HG02884 (cell line): Measurements from ENCODE around the gene KLF13.
A peak's percentile ranks its signal among the peaks of the same experiment; 100 is the strongest.

ENCODE experiments used
- ATAC-seq: cut with Tn5 transposase; IDR thresholded peaks from one replicate; pipeline ENCODE4 v1.9.1; 2021; ENCODE audit warnings: mild to moderate bottlenecking, moderate library complexity; ENCODE audit not compliant: unreplicated experiment

Gene KLF13

DNA sequence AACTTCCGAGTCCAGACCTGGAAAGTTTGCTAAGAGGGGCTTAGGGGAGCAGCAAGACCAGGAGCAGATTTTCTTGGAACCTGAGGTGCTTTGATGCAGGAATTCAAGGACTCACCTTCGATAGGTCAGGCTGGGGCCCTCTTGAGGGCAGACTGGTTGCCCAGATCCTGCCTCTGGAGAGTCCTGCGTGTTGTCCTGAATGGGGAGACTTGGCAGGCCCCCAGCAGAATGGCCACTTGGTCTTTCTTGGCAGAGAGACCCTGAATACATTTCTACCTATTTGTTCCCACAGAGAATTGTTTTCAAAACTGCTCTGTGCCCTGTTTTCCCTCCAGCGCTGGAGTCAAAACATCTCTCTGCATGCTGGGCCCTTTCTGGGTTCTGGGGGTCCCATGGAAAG lies 4.2 kb downstream of the KLF13 start:
- ATAC-seq, result no peak

DNA sequence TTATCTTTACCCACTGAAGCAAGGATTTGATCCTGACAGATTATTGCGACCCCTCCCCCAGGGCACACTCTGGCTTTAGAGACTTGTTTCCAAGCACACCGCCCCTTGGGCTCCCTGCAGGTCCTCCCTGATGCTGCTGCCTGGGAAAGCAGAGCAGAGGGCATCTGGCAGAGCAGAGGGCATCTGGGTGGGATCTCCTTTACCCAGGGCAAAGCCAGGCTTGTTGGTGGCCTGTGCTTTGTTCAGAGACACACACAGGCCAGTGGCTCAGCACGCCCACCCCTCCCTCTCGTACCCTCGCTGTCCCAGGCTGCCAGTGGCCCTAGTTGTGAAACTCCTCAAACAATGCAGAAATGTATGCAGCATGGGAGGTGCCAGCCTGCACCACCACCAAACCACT lies 4.8 kb downstream of the KLF13 start:
- ATAC-seq, result no peak

DNA sequence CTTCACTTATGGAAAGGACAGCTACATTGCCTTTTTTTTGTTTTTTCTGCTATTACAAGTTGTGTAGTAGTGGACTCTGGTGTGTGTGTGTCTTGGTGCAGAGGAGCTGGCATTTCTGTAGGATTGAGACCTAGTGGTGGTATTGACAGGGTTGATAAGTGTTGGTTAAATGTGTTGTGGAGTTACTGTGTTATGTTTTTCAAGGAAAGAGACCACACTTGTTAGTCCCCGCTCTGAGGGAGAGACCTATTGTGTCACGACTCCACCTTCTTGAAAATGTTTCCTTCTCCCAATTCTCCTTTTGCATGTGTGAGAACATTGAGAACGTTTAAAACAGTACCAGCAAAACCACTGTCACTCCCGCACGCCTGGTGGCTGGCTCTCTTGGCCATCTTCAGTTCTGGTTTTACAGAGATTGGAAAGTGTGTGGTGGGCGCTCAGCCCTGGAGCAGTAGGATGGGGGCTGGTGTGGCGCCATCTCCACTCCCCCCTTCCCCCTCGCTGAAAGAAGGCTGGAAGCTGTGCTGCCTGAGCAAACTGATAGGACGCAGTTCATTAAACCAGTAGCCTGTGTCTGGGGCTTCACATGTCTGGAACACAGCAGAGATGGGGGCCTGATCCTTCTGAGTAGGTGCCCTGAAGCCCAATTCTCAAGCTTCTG lies 5.5 kb downstream of the KLF13 start:
- no peak for ATAC-seq

DNA sequence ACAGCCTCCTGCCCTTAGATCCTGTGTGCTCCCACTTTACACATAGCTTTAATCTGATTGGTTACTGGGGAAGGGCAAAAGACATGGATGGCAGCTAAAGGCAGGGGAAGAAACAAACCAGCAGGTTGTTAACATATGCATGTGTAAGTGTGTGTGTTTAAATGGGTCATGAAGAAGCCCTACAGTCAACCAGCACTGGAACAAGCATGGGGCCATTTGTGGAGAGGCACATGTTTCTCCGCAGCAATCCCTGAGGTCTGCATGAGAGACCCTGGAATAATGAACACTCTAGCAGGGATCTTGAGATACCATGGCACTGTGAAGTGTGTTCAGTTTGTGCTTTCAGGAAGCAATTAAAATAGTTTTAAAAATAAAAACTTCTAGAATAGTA lies 6.0 kb downstream of the KLF13 start:
- no peak for ATAC-seq

DNA sequence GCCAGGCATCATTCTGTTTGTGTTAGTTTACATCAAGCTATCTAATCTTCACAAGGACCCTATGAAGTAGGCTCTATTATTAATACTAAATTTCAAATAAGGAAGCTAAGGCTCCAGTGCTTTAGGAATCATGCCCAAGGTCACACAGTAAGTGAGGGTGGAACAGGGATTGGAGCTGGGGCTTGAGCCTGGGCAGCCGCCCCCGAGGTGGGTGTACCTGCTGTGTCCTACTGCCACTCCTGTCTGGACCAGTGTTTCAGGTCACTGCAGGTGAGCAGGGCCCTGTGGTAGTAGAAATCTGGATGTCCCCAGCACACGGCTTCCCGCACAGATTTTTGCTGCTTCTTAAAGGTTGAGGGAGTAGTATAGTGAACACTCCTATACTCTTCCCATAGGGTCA lies 6.5 kb downstream of the KLF13 start:
- ATAC-seq, result no peak

DNA sequence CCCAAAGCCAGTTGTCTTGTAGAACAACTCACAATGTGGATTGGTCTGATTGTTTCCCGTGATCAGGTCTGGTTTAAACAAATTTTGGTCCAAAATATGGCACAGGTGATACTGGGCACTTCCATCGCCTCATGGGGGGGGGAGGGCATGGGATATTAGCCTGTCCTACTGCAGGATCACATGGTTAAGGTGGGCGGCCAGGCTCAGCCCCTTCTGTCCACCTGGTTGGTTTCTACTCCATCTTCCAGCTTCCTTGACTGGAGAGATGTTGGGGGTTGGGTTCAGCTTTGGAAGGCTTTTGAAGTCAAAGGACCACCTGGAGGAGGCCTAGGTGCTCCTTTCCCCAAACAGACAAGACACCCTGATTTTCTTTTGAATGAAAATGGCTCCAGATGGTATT lies 7.2 kb downstream of the KLF13 start:
- no peak for ATAC-seq

DNA sequence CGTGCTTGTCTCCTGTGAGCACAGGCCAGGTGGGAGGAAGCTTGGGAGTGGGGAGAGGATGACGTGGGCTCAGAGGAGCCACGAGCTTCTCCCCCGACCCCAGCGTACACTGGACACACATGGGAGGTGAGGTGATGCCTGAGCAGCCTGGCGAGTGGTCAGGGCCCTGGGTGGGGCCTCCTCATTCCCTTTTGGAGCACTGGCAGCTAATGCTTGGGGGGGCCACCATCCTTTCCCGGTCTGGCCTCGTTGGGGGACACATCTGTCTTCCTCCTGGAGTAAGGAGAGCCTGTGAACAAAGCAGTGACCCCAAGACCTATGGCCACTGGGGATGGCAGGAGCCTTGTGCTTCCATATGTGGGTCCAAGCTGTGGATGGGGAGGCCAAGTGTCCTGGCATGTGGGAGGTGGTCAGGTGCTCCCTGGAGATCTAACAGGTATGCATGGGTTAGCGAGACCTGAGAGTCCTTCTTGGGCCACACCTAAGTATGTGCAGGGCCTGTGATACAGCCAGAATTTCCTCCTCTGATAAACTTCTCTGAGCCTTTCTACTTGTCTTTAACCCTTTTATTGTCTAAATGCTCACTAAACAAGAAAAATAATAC lies 9.5 kb downstream of the KLF13 start:
- ATAC-seq, result no peak

DNA sequence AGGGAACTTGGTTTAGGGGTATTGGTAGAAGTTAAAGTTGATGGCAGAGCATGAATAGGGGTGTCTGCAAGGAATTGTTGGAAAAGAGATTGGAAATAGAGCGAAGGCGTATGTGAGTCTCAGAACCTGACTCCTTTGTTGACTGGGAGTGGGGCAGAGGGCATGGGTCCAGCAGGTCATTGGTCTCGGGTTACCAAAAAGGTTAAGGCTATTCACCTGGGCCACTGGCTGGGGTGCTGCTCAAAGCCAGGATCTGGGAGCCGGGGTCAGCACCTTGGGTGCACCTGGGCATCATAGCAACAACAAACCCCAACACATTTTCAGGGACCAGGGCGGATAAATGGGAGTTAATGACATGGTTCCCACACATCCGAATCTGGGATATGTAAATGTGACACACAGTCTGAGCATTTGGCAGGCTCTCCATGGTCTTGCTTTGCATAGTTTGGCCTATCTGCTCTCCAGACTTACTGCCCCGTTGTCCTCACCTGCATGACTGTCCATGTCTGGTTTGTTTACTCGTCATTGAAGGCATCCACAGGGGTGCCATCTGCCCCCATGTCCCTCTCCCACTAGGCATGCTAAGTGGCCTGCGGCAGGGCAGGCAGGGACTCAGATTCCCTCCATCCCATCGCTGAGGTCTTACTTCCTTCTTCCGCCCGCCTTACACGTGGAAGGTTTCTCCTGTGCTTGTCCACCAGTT lies 10.1 kb downstream of the KLF13 start:
- ATAC-seq, result no peak

DNA sequence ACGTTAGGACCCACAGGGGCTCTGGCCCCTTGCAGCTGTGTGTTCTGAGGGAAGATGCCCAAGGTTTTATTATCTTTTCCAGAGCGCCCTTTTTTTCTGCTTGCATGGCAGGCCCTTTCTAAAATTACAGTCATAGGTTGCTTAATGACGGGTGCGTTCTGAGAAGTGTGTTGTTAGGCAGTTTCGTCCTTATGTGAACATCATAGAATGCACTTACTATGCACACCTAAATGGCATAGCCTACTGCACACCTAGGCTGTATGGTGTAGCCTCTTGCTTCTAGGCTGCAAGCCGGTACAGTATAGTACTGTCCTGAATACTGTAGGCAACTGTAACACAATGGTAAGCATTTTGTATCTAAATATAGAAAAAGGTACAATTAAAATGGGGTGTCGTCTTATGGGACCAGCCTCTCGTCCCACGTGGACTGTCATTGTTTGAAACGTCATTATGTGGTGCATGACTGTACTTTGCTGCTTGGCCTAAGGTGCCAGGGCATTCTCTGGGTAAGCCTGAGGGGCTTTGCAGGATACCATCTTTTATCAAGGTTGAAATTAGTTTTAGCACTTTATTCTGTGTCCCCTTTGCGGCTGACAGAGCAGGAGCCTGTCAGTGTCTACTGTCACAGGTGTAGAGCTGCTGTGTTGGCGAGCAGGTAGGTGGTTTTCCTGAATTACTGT lies 10.9 kb downstream of the KLF13 start:
- ATAC-seq, result no peak

DNA sequence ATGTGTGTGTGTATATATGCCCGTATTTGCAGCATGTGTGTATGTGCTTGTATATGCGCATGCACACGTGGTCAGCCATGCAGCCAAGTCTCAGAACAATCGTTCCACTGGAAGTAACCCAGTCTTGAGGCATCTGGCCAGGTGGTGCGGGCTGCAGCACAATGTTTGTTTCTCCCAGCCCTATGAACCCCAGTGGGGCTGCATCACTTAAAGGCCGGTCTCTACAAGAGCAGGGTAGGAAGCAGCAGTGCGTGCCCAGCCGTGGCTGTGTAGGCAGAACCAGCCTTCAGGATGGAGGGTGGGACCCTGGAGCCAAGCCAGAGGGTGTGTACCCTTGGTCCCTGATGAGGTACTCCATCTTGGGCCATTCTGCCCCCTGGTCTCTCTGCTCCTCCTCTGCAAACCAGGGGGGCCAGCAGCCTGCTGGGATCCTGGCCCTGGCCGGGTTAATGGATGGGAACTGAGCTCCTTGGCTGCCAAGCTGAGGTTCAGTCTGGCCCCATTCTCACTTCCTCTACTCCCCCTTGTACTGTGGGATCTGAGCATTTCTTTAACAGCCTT lies 11.8 kb downstream of the KLF13 start:
- ATAC-seq, result peak; percentile 58

DNA sequence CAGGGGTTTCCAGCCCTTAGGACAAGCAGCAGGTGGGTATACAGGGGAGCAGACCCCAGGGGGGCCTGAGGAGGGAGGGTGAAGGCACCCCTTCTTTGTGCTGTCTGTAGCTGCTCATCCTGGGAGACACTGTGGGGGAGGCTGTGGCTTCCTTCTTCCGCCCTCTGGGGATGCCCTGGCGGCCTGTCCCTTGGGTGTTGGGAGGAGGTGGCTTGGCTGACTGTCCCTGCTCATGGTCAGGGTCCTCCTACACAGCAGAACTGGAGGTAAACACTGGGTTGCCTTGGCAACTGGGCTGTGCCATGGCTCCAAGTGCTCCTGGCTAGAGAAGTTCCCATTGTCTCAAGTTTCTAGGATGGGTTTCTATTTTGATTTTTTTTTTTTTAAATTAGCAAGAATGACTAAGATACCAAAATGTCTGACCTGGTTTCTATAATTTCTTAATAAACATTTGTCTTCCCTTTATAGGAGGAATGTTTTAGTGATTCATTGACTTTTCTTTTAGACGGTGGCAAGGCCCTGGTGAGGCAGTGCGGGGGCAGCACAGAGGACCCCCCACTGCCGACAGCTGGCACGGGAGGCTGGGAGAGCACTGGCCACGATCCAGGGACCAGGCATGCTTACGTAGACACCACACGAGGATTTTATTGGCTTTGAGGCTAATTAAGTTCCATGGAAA lies 12.4 kb downstream of the KLF13 start:
- peak; percentile 53 for ATAC-seq

DNA sequence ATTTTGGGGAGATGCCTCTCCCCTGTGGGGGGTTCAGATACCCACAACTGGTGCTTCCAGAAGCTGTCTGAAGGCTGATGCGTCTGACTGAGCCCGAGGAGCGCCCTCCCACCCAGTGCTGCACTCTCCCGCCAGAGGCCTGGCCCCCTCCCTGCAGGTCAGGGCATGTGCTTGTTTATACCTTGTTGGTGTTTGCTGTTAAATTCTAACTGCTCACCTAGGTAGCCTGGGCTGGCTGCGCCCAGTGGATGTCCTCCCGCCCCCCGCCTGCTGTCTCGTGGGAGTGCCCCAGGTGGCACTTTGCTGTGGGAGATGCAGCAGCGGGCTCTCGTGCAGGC lies 12.9 kb downstream of the KLF13 start:
- ATAC-seq, result no peak

DNA sequence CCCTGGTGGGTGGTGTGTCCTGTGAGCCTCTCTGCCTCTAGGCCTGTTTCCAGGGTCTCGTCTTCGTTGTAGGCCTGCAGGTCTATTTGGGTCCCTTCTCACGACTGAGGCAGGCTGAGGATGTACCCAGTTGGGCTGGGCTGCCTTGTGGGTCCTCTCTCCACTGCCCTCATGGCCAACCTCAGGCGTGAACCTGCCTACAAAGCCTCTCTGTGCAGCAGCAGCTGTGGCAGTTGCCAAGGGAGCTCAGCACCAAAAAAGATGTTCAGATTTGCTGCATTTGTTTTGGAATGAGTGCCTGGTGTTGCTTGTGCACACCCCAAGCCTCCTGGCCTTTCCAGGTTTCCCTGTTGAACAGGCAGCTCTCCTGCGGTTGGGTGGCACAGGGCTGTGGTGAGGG lies 13.4 kb downstream of the KLF13 start:
- ATAC-seq, result no peak

DNA sequence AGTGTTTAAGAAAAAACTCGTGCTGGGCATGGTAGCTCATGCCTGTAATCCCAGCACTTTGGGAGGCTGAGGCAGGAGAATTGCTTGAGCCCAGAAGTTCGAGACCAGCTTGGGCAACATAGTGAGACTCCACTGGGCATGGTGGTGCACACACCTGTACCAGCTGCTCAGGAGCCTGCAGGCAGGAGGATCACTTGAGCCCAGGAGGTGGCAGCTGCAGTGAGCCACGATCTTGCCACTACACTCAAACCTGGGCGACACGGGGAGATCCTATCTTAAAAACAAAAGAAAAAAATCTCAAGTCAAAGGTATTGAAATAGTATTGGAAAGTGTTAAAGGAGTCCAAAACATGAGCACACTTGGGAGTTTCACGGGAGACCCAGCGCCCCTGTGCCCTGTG lies 14.0 kb downstream of the KLF13 start:
- ATAC-seq, result no peak

DNA sequence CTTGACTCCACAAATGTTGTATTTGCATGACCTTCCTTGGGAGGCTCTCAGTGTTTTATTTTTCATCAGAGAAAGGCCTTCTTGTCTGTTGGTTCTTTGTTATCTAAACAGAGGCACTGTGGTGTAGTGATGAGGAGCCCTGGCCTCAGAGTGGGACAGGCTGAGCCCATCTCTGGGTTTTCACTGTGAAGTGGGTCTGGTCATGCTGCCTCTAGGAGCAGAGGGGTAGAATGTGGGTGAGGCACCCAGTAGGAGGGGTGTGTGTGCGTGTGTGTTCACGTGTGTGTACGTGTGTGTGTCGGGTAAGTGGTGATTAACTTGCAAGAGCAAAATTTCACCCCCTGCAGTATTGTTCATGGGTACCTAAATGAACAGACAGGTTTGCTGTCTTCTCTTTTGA lies 14.4 kb downstream of the KLF13 start:
- no peak for ATAC-seq

DNA sequence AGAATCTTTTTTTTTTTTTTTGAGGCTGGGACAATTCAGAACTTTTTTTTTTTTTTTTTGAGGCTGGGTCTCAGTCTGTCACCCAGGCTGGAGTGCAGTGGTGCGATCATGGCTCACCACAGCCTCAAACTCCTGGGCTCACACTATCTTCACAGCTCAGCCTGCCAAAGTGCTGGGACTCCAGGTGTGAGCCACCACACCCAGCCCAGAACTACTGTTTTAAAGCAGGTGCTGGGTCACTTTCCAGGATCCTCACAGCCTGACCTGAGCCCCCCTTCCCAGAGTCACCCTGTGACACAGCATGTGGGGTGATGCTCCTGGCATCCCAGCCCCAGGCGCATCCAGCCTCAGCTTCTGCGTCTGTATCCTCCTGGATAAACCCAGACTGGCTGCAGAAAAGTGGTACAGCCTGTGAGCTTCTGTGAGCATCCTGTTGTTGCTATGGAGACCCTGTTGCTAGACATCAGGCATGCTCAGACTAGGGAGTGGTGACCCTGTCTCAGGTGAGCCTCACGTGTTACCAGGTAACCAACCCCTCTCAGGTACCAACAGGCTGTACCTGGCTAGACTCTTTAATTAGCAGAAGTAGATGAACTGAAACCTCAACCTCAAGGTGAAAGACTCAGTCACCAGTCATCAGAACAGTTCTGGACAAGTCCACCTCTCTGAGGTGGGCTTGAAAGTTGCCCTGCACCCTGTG lies 15.0 kb downstream of the KLF13 start:
- ATAC-seq, result no peak

DNA sequence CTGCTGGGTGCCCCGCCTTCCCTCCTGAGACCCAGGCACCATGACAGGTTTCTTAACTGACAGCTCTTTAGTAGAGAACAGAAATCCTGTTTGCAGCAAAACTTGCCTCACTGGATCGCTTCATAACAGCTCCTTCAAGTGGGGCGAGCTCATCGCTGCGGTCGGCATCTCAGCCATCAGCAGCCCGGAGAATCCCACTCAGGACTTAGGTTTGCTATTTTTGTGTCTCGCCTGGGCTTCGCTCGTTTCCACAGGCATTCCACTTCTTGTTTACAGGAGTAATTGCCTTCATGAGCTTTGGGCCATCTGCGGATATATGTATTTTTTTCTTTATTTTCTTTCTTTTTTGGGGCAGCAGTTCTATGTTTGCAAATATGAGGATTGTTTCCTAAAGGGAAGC lies 15.7 kb downstream of the KLF13 start:
- ATAC-seq, result no peak

DNA sequence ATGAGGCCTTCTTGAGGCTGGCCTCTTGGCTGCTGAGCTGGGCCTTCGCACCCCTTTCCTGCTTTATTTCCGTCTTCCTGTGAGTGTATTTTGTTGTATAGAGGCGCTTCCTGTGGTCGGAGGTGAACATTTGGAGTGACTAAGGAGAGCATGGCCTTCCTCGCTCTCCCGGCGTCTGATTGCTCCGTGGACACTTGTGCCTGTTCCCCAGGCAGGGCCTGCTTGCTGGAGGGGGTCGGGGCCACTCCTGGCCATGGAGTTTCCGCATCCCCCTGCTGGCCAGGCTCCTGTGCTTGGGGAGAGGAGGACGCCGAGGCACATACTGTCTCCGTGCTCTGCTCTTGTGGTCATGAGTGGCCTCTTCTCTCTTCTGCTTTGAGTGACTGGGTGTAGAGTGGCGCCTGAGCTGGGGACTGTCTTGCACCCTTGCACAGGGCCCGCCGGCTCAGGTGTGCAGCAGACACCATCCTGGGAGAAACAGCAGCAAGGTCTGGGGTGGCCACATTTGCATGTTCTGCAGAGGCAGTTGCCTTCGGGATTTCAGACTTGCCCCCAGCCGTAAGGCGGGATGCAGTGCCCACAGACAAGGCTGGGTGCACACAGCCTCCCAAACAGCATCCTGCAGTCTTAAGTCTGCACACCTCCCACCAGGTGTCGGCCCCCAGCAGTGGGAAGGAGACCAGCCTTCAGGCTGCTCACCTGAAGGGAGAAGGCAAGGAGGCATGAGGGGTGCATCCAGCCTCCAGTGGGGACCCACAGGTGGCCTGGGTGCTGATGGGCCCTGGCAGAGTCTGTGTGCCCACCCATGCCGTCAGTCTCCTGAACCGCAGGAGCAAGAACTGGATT lies 16.4 kb downstream of the KLF13 start:
- ATAC-seq, result no peak

DNA sequence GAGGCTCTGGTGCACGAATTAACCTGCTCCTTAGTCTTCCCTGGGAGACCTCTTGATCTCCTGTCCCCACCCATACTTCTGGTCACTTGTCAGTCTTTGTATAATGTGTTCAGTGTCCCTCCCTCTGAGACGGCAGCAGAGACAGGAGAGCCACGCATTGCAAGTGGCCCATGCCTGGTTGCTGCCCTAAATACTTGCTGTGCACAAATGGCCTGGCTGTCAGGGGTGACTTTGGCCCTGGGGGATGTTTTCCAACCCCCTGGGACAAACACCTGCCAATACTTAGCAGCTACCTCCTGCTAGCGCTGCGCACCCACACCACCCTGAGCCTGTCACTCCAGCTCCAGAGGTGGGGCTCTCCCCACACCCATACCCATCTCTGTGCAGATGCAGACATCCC lies 17.2 kb downstream of the KLF13 start:
- ATAC-seq, result no peak

DNA sequence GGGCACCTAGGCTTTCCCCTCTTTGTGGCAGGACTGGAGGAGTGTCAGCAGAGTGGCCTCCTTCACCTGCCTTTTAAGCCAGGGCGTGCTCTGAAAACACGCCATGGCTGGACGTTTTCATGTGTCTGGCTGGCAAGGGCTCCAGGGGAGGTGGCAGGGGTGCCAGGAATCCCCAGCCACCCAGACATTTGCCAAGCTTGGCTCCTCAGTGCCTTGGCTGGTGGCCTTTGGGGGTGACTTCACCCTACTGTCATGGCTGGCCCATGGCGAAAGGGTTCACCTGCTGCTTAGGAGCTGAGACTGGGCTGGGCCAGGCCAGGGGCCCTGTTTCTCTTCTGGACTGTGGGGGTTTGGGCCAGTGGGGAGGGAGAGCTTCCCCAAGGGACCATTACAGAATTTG lies 17.6 kb downstream of the KLF13 start:
- ATAC-seq, result no peak
